Neural cell (in vitro differentiated cells): Measurements from ENCODE around the gene LTBP4. TPM values are rescaled to one million over a fixed set of nuclear protein-coding genes. Genes with fewer than 3 reads are reported as not detected.

Experiments
- H2AFZ ChIP-seq: fragments of 200-600, 300-800 bp; sonication (generic), shearing (Covaris generic); 2 replicates; pipeline ENCODE4 v1.6.0; 2014; ENCODE audit warnings: low read depth, mild to moderate bottlenecking, antibody characterized with exemption, low read length, moderate library complexity
- H3F3A ChIP-seq: fragments of 200-600 bp; shearing (Covaris generic); 2 replicates; pipeline ENCODE4 v1.6.1; 2016; ENCODE audit warnings: mild to moderate bottlenecking, moderate library complexity, mixed read lengths, antibody characterized with exemption, low read length; ENCODE audit not compliant: insufficient read depth, poor library complexity, severe bottlenecking
- H3K27ac ChIP-seq: fragments of 200-600, 300-800 bp; sonication (generic), shearing (Covaris generic); 2 replicates; pipeline ENCODE4 v1.5.1; 2014; ENCODE audit warnings: mild to moderate bottlenecking, low read length, moderate library complexity
- H3K27me3 ChIP-seq: fragments of 300-800, 200-600 bp; sonication (generic), shearing (Covaris generic); 2 replicates; pipeline ENCODE4 v1.6.0; 2014; ENCODE audit warnings: mild to moderate bottlenecking, low read depth, low read length, moderate library complexity; ENCODE audit not compliant: insufficient read depth
- H3K36me3 ChIP-seq: fragments of 300-800, 200-600 bp; sonication (generic), shearing (Covaris generic); 2 replicates; pipeline ENCODE4 v1.5.1; 2014; ENCODE audit warnings: mild to moderate bottlenecking, antibody characterized with exemption, low read length, moderate library complexity; ENCODE audit not compliant: insufficient read depth
- H3K4me2 ChIP-seq: fragments of 300-800, 200-600 bp; sonication (generic), shearing (Covaris generic); 2 replicates; pipeline ENCODE4 v1.6.0; 2014; ENCODE audit warnings: mild to moderate bottlenecking, low read length
- H3K4me3 ChIP-seq: fragments of 300-800, 200-600 bp; sonication (generic), shearing (Covaris generic); 2 replicates; pipeline ENCODE4 v1.5.1; 2014; ENCODE audit warnings: mild to moderate bottlenecking, low read length, moderate library complexity
- H3K79me2 ChIP-seq: fragments of 200-600 bp; shearing (Covaris generic); replicated peaks from 2 replicates; pipeline ENCODE4 v1.6.0; 2014; ENCODE audit warnings: mild to moderate bottlenecking, low read length, moderate library complexity; ENCODE audit not compliant: insufficient read depth
- H3K9ac ChIP-seq: fragments of 300-800, 200-600 bp; sonication (generic), shearing (Covaris generic); 2 replicates; pipeline ENCODE4 v1.6.1; 2016; ENCODE audit warnings: mild to moderate bottlenecking, low read length, mixed read lengths
- H3K9me2 ChIP-seq: fragments of 200-600 bp; shearing (Covaris generic); 2 replicates; pipeline ENCODE4 v1.6.1; 2016; ENCODE audit warnings: mild to moderate bottlenecking, low read length, mixed read lengths; ENCODE audit not compliant: insufficient read depth
- H3K9me3 ChIP-seq: fragments of 200-600, 300-800 bp; sonication (generic), shearing (Covaris generic); 2 replicates; pipeline ENCODE4 v1.6.1; 2016; ENCODE audit warnings: mild to moderate bottlenecking, mixed run types, low read length, moderate library complexity, mixed read lengths
- H4K20me1 ChIP-seq: fragments of 200-600 bp; shearing (Covaris generic); 2 replicates; pipeline ENCODE4 v1.6.1; 2016; ENCODE audit warnings: mild to moderate bottlenecking, mixed run types; ENCODE audit not compliant: insufficient read depth
- CTCF ChIP-seq: fragments of 450-650 bp; IDR thresholded peaks from 2 replicates; pipeline ENCODE4 v1.5.1; 2014; ENCODE audit warnings: antibody characterized with exemption, mild to moderate bottlenecking, moderate library complexity; ENCODE audit not compliant: poor library complexity, severe bottlenecking
- EP300 ChIP-seq: fragments of 450-650 bp; conservative IDR thresholded peaks from 2 replicates; pipeline ENCODE4 v1.6.1; 2014; ENCODE audit warnings: antibody characterized with exemption, mild to moderate bottlenecking, moderate library complexity; ENCODE audit not compliant: poor library complexity, severe bottlenecking
- EZH2 ChIP-seq: fragments of 200-600, 300-800 bp; shearing (Covaris generic), sonication (generic); IDR thresholded peaks from 2 replicates; pipeline ENCODE4 v1.6.1; 2014; ENCODE audit warnings: antibody characterized with exemption, low read length, borderline replicate concordance, mild to moderate bottlenecking; ENCODE audit not compliant: insufficient read depth, poor library complexity, severe bottlenecking
- MXI1 ChIP-seq: fragments of 450-650 bp; conservative IDR thresholded peaks from 2 replicates; pipeline ENCODE4 v1.6.1; 2014; ENCODE audit warnings: antibody characterized with exemption, mild to moderate bottlenecking; ENCODE audit not compliant: poor library complexity, severe bottlenecking
- POLR2AphosphoS5 ChIP-seq: IDR thresholded peaks from 2 replicates; pipeline ENCODE4 v1.6.1; 2012
- RAD21 ChIP-seq: fragments of 450-650 bp; conservative IDR thresholded peaks from 2 replicates; pipeline ENCODE4 v1.6.1; 2014; ENCODE audit warnings: antibody characterized with exemption, mild to moderate bottlenecking, moderate library complexity
- REST ChIP-seq: IDR thresholded peaks from 2 replicates; pipeline ENCODE4 v1.6.1; 2012; ENCODE audit warnings: borderline replicate concordance
- SMC3 ChIP-seq: fragments of 450-650 bp; conservative IDR thresholded peaks from 2 replicates; pipeline ENCODE4 v1.6.1; 2014; ENCODE audit warnings: antibody characterized with exemption, mild to moderate bottlenecking, moderate library complexity; ENCODE audit not compliant: poor library complexity
- TAF1 ChIP-seq: IDR thresholded peaks from 2 replicates; pipeline ENCODE4 v1.6.1; 2012; ENCODE audit warnings: low read depth
- polyA plus RNA-seq: library from polyadenylated mRNA; depleted of rRNA; stranded (reverse); fragments of >200 nt; gene quantifications from 2 replicates; pipeline ENCODE4 v1.2.3, GENCODE V29; 2014

The LTBP4 gene
- polyA plus RNA-seq, 1 donor from 2014 or later = 55.6 TPM

DNA sequence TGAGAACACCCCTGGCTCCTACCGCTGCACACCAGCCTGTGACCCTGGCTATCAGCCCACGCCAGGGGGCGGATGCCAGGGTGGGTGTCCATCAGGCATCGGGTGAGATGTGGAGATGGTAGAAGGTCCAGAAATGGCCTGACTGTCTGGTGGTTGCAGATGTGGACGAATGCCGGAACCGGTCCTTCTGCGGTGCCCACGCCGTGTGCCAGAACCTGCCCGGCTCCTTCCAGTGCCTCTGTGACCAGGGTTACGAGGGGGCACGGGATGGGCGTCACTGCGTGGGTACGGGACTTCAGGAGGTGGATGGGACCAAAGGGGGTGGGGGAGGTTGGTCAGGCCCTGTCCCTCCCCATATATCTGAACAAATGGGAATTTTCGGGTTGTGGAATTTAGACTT lies 15.8 kb downstream of the LTBP4 start:
- no peak for TF ChIP-seq EP300
- no peak for TF ChIP-seq EZH2
- no peak for TF ChIP-seq RAD21
- no peak for TF ChIP-seq SMC3
- no peak for TF ChIP-seq MXI1
- no peak for TF ChIP-seq POLR2AphosphoS5
- no peak for TF ChIP-seq REST
- TF ChIP-seq CTCF = no peak
- TF ChIP-seq TAF1 = no peak
- Histone ChIP-seq H3K4me3 (no peak overlapping the region), H3K9me3 (no peaks in the 10 kb centered on the region), H3K9me2 (no peaks in the 10 kb centered on the region), H3K9ac (no peak overlapping the region), H2AFZ (no peak overlapping the region), H3K27ac (no peak overlapping the region), H3F3A (no peaks in the 10 kb centered on the region), H3K27me3 (peaks cover 7% of the 10 kb centered on the region), H4K20me1 (no peaks in the 10 kb centered on the region), H3K36me3 (no peaks in the 10 kb centered on the region), H3K79me2 (no peaks in the 10 kb centered on the region), H3K4me2 (no peak overlapping the region)

DNA sequence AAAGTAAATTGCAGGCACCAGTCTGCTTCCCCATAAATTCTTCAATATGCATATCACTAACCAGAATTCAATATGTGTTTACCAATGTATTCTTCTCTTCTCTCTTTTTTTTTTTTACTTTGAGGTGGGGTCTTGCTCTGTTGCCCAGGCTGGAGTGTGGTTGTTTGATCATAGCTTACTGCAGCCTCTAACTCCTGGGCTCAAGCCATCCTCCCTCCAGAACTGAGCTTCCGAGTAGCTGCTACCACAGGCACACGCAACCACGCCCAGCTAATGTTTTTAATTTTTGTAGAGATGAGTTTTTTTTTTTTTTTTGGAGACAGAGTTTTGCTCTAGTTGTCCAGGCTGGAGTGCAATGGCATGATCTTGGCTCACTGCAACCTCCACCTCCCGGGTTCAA lies 16.8 kb downstream of the LTBP4 start:
- no peak overlapping the region for H3K9ac ChIP-seq
- no peak overlapping the region for H3K27ac ChIP-seq
- no peak overlapping the region for H3K4me2 ChIP-seq
- H4K20me1 ChIP-seq = no peaks in the 10 kb centered on the region
- no peaks in the 10 kb centered on the region for H3F3A ChIP-seq
- no peaks in the 10 kb centered on the region for H3K9me3 ChIP-seq
- no peak overlapping the region for H3K4me3 ChIP-seq
- TF ChIP-seq TAF1 (no peak), REST (no peak), EP300 (no peak), EZH2 (no peak), SMC3 (no peak), RAD21 (no peak), CTCF (no peak)
- H3K79me2 ChIP-seq = no peaks in the 10 kb centered on the region
- H2AFZ ChIP-seq = no peak overlapping the region
- H3K36me3 ChIP-seq = no peaks in the 10 kb centered on the region
- H3K27me3 ChIP-seq = peaks cover 7% of the 10 kb centered on the region
- no peaks in the 10 kb centered on the region for H3K9me2 ChIP-seq
